NCI-H226 (cell line): ENCODE results near the gene MYO18A.

Experiments used
- DNase-seq: peaks from one replicate; pipeline ENCODE4 v3.0.0-alpha.2; 2015

The MYO18A gene

GRCh38 chr17:29073520-29073919 is 106.7 kb downstream of the MYO18A start:
- DNase-seq, result no peak

- no peak for DNase-seq
These were observed 107.2 kb downstream of the MYO18A start for GRCh38 chr17:29073045-29073444.

GRCh38 chr17:29071303-29071702 is 108.9 kb downstream of the MYO18A start:
- DNase-seq, result no peak

- DNase-seq, result no peak
These were observed 109.4 kb downstream of the MYO18A start for GRCh38 chr17:29070781-29071180.

- no peak for DNase-seq
These were observed 109.9 kb downstream of the MYO18A start for GRCh38 chr17:29070308-29070707.

- DNase-seq, result no peak
These were observed 110.6 kb downstream of the MYO18A start for GRCh38 chr17:29069526-29070041.

GRCh38 chr17:29068818-29069217 is 111.4 kb downstream of the MYO18A start:
- DNase-seq, result no peak

GRCh38 chr17:29066606-29067005 is 113.6 kb downstream of the MYO18A start:
- no peak for DNase-seq

- no peak for DNase-seq
These were observed 114.2 kb downstream of the MYO18A start for GRCh38 chr17:29066047-29066446.

GRCh38 chr17:29063992-29064391 is 116.2 kb downstream of the MYO18A start:
- no peak for DNase-seq

GRCh38 chr17:29062215-29062614 is 118.0 kb downstream of the MYO18A start:
- no peak for DNase-seq

- DNase-seq, result no peak
These were observed 119.2 kb downstream of the MYO18A start for GRCh38 chr17:29061036-29061435.

- DNase-seq, result no peak
These were observed 119.7 kb downstream of the MYO18A start for GRCh38 chr17:29060475-29060874.

- DNase-seq, result peak; percentile 51
These were observed 120.9 kb downstream of the MYO18A start for GRCh38 chr17:29059281-29059680.

- no peak for DNase-seq
These were observed 121.8 kb downstream of the MYO18A start for GRCh38 chr17:29058391-29058790.

- DNase-seq, result no peak
These were observed 122.8 kb downstream of the MYO18A start for GRCh38 chr17:29057361-29057760.

GRCh38 chr17:29054835-29055234 is 125.4 kb downstream of the MYO18A start:
- no peak for DNase-seq

- no peak for DNase-seq
These were observed 128.5 kb downstream of the MYO18A start for GRCh38 chr17:29051731-29052130.

GRCh38 chr17:29051194-29051593 is 129.0 kb downstream of the MYO18A start:
- no peak for DNase-seq

GRCh38 chr17:29050176-29050575 is 130.0 kb downstream of the MYO18A start:
- no peak for DNase-seq

- DNase-seq, result peak; percentile 81
These were observed 130.6 kb downstream of the MYO18A start for GRCh38 chr17:29049541-29050145.

- DNase-seq, result peak; percentile 82
These were observed 131.5 kb downstream of the MYO18A start for GRCh38 chr17:29048440-29049368.

- DNase-seq, result no peak
These were observed 133.7 kb downstream of the MYO18A start for GRCh38 chr17:29046473-29046839.
